Glomerular endothelial cell (primary cell): ENCODE measurements around the gene GP2. TPM values are rescaled to one million over a fixed set of nuclear protein-coding genes. Genes with fewer than 3 reads are reported as not detected.

ENCODE experiments used
- DNase-seq: peaks from one replicate; pipeline ENCODE4 v3.0.0-alpha.2; 2011; ENCODE audit warnings: low read depth, low spot score; ENCODE audit errors: extremely low read depth
- total RNA-seq: library from RNA; depleted of rRNA; stranded (reverse); fragments of >200 nt; gene quantifications from 2 replicates; pipeline ENCODE4 v1.2.3, GENCODE V29; 2015

GP2 gene
- total RNA-seq, 1 donor from 2014 or later, result not detected

DNA sequence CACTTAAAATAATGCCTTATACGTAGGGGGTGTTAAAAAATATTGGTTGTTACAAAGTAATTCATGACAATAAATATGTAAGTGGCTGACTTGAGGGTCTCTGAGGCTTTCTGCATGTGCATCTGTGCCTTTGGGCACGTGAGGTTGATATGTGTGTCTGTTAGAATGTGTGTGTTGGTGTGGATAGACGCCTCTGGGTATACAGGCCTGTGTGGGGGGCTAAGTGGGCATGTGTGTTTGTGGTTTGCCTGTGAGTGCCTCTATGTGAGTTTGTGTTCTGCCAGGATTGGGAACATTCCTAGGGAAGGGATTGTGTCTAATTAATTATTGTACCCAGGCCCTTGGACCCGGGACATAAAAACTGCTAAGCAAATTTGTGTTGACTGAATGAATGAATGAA is 19.0 kb downstream of the GP2 start:
- no peak for DNase-seq

- DNase-seq, result no peak
Measured at GRCh38 chr16:20307791-20308190, 19.5 kb downstream of the GP2 start.

DNA sequence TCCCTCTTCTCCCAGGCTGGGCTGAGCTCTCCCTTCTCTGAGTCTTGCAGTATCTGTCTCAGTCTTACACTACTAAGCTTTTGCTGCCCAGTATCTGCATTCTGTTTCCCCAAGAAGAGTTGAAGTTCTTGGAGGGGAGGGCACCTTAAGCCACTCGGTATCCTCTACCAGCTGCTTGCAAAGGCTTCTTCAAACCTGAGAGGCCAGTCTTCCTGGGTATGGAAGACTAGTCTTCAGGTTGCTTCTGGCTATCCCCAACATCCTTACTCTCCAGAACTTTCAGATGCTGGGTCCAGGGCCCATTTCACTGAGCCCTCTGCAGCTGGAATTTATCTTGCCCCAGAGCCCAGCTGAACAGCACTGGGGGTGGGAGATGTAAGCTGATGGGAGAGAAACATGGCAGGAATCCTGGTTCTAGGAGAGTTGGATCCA is 20.1 kb downstream of the GP2 start:
- no peak for DNase-seq

DNA sequence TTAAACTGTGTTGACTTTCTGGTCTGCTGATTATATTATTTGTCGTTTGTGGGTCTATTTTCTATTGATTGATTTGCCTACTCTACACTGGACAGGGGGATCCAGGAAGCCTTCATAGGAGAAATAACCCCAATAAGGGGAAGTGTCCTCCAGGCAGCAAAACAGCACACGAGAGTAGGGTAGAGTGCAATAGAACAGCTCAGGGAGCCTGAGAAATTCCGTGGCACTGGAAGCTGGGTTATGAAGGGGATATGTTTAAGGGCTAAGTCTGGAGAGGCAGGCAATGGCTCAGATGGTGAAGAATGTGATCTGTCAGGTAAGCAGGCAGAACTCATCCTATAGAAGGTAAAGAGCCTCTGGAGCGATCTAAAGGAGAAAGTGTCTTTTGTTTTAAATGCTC is 20.9 kb downstream of the GP2 start:
- no peak for DNase-seq

DNA sequence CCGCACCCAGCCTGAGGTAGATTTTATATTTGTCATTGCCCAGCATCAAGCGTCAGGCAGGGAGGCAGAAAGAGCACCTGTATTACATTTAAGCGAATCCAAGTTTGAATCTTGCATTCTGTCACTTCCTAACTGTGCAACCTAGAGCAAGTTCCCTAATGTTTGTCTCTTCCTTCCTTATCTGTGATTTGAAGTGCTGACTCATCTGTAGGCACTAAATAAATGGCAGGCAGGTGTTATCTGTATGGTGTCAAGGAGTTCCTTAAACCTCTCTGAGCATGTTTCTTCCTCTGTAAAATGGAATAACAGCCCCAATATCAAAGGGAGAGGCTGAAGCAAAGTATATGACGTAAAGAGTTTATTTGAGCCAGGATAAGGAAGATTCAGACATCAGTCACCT is 24.3 kb downstream of the GP2 start:
- no peak for DNase-seq

DNA sequence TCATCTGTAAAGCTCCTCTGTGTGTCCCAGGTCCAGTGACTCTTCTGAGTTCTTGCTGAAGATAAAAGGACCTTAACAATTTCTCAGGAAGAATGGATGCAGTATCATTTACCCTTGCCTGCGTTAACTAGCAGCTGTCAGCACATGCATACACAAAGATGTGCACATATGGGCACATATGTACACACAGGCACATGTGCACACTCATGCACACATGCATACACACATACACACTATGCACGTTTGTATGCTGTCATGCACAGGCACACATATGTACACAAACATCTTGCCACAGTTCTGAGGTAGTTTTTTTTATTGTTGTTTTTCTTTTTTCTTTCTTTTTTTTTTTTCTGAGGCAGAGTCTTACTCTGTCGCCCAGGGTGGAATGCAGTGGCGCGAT is 24.9 kb downstream of the GP2 start:
- no peak for DNase-seq

DNA sequence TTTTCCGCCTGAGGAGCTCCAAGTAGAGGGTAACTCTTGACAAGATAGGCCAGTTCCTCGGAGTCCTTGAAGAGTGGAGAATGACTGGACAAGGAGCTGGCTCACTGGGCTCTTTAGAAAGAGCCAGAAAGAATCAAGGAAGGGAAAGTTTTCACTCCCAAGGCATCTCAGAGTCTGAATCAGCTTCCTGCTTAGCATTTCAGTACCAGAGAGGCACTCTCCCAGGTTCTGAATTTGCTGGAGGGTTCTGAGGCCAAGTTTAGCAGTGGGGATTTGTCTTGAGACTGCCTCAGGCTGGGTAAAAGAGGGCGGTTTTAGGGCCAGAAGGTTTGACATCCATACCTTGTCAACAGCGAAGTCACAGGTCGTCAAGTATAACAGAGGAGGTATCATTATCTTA is 25.5 kb downstream of the GP2 start:
- no peak for DNase-seq

DNA sequence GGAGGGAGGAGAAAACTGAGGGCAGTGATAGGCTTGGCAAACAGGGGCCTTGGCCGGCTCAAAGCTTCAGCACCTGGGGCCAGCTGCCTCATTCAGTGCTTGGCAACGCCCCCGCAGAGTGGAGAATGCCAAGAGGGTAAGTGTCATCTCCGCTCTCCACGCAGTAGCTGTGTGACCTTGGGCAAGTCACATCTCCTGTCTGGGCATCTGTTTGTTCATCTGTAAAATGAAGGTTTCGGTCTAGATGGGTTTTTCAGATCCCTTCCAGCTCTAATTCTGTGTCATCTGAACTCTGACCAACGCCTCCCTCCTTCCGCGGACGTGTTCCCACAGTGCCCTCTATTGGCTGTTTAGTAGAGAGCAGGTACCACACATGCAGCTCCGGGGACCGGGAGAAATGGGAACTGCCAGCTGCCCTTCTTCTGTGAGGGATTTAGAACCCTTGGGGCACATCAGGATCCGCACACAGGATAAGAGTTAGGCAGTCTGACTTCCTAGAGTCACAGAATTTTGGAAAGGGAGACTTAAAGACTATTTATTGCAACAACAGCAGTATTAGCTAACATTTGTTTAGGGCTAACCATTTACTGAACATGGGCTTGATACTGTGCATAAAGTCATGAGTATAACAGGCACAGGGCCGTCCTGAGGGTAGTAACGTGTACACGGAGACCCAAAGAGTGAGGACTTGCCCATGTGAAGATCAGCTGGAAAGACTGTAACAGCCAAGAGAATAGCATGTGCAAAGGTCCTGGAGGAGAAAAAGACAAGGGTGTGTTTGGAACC is 26.8 kb downstream of the GP2 start:
- peak; percentile 7 for DNase-seq

DNA sequence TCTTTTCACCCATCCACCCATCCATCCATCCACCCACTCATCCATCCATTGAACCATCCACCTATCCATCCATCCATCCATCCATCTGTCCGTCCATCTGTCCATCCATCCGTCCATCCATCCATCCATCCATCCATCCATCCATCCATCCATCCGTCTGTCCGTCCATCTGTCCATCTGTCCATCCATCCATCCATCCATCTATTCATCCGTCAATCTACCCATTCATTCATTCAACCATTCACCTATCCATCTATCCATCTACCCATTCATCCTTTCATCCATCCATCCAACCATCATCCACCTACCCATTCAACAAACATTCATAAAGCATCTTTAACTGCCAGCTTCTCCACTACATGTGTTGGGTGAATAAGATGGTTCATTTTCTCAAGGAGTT is 28.9 kb downstream of the GP2 start:
- DNase-seq, result no peak

- no peak for DNase-seq
Measured at GRCh38 chr16:20291208-20292206, 35.8 kb downstream of the GP2 start.

GRCh38 chr16:20289571-20289970 is 37.7 kb downstream of the GP2 start:
- no peak for DNase-seq

DNA sequence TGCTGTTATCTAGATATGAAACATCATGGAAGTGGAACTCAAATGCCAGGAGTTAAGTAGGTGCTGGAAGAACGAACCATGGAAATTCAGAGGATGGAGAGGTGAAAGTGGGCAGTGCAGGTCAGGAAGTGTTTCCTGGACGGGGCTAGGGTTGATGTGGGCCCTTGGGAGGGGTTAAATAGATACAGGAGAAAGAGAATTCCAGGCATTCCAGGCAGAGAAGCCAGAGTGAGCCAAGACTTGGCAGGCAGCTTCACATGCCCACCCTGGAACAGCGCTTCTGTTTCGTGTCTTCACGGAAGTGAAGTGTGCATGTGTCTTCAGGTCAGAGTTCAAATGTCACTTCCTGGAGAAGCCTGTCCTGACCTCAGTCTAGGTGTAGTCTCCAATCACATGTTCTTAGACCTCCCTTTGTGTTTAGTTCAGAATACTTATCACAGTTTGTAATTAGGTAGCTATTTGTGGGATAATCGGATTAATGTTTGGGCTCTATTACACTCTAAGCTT is 41.3 kb downstream of the GP2 start:
- DNase-seq, result no peak

GRCh38 chr16:20280259-20280658 is 47.1 kb downstream of the GP2 start:
- no peak for DNase-seq

DNA sequence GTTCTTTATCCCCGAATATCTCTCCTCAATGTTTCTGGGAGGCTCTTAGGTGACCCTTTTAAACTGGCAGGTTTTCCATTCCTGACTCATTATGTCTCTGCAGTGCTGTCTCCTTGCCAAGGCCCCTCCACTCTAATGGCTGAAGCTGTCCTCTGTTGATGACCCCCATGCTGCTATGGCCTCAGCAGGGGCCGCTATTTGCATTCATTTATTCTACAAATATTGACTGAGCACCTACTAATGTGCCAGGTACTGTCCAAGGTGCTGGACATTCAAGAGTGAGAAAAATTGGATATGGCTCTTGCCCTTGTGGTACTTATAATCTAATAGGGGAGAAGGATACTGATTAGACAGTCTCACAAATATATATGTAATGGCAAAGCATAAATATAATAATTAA is 55.4 kb downstream of the GP2 start:
- no peak for DNase-seq

DNA sequence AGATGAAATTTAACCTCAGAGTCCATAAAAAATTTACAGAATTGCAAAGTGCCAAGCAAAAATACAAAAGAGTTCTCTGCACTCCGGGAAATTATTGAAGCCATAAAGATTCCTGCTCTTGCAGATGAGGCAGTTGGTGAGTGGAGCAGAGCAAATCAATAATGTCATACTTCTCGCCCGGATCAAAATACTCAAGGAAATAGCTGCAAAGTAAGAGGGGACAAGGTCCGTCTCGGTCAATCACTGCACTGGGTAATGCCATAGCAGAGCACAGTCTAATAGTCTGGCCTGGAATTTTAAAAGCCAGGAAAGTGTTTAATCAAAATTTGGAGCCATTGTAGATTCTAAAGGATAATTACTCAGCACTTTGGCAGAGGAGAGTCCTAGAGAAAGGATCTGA is 58.9 kb downstream of the GP2 start:
- DNase-seq, result no peak

GRCh38 chr16:20265019-20265418 is 62.3 kb downstream of the GP2 start:
- no peak for DNase-seq

DNA sequence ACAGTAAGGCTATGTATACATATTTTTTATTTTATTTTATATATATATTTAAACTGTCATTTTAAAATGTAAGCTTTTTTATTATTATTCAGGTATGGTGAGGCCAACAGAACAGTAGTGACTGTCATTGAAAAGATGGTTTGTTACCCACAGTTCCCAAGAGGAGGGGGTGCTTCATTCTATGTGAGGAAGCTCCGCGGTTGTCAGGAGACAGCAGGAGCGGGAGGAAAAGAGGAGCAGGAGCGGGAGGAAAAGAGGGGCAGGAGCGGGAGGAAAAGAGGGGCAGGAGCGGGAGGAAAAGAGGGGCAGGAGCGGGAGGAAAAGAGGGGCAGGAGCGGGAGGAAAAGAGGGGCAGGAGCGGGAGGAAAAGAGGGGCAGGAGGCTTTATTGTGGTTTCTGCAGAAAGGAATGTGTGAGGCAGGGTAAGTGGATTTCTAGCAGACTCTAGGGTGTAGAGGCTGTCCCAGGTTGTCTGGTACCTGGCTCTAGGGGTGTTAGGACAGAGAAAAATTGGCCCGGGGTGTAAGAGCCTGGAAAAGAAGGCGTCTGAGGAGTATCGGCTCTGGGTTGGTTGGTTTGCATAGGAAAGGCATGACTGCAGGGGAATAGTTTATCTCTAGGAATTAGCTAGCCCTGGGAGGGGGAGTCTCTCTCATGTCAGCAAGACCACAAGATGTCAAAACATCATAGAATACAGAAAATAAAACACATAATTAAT is 64.0 kb downstream of the GP2 start:
- DNase-seq, result no peak

DNA sequence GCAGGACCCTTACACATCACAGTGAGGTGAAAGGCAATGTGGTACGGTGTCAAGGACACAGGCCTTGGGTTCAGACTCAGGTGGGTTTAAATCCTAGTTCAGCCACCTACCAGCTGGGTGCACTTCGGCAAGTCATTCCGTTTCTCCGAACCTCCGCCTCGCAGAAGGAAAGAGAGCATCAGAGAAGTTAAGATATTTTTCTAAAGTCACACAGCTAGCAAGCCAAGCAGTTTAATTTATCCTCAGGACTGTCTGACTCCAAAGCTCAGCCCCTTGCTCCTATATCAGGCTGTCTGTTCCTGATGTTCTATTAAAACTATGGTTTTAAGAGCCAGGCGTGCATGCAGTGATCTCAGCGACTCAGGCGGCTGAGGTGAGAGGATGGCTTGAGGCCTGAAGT is 65.1 kb downstream of the GP2 start:
- DNase-seq, result no peak

DNA sequence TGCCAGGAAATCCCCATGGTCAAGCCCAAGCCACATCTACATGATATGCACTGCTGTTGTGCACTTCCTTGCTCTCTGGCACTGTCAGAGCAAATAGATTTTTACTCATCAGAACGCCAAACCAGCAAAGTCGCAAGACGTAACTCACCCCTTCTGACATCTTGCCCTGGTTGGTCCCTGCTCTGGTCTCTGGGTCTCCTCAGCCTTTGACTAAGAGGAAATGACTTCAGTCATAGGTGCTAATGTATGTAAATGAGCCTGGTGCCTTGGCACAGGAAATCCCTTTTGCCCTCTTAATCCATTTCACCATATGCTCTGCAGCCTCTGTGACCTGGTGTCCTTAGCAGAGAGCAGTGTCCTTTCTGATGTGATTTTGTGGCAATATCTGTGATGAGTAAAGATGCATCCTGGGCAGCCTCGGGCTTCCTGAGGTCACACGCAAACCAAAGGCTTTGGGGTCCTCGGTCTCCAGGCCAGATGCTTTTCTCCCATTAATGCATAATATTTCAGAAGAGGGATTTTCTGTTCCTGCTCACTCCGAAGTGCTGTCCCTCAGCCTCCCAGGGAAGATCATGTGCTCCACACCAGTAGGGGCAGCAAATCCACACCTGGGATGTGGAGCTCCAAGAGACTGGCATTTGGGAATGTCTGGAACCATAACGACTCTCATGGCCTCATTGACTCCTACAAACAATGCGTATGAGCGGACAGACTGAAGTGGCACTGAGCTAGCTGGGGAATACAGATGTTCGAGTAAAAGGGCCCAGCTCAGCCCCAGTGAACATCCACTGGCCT is 66.9 kb downstream of the GP2 start:
- no peak for DNase-seq
